Measurements from ENCODE around the gene OR10K1. TPM values are rescaled to one million over a fixed set of nuclear protein-coding genes. Genes with fewer than 3 reads are reported as not detected.

Gene OR10K1
- total RNA-seq, 1 donor from 2014 or later = not detected

GRCh38 chr1:158494796-158495195 is 33.2 kb downstream of the OR10K1 start:
- H3K4me2 ChIP-seq (ENCODE audit: low read length) = no peak overlapping the region
- no peaks in the 10 kb centered on the region for H3K4me1 Mint-ChIP-seq (ENCODE audit: low read depth, unreplicated experiment)
- H3K4me3 ChIP-seq (ENCODE audit: insufficient read depth, low read depth, low read length) = no peak overlapping the region
- no peaks in the 10 kb centered on the region for H3K4me1 ChIP-seq (ENCODE audit: insufficient read depth, low read length)
- H2AFZ ChIP-seq (ENCODE audit: low read depth, low read length) = no peak overlapping the region
- no peaks in the 10 kb centered on the region for H3K36me3 Mint-ChIP-seq (ENCODE audit: low read depth, unreplicated experiment)
- no peaks in the 10 kb centered on the region for H3K27me3 ChIP-seq (ENCODE audit: insufficient read depth, low read length)
- H3K27ac Mint-ChIP-seq (ENCODE audit: unreplicated experiment) = no peak overlapping the region
- H3K27ac ChIP-seq (ENCODE audit: low read depth, low read length) = no peak overlapping the region
- no peaks in the 10 kb centered on the region for H4K20me1 ChIP-seq (ENCODE audit: insufficient read depth, low read length)
- no peaks in the 10 kb centered on the region for H3K79me2 ChIP-seq (ENCODE audit: insufficient read depth, low read length)
- no peak overlapping the region for H3K9ac ChIP-seq (ENCODE audit: low read length)
- H3K9me3 Mint-ChIP-seq (ENCODE audit: unreplicated experiment) = no peaks in the 10 kb centered on the region
- DNase-seq (ENCODE audit: low read depth) = no peak
- FAIRE-seq = no peak
- H3K9me3 ChIP-seq (ENCODE audit: insufficient read depth, low read depth, low read length) = no peaks in the 10 kb centered on the region
- TF ChIP-seq EZH2 (IDR thresholded peaks at IDR 0.05; ENCODE audit: insufficient read depth, low read length) = no peak
- H3K36me3 ChIP-seq (ENCODE audit: insufficient read depth, low read length) = no peaks in the 10 kb centered on the region
- H3K4me3 Mint-ChIP-seq (ENCODE audit: unreplicated experiment) = no peak overlapping the region
- no peaks in the 10 kb centered on the region for H3K27me3 Mint-ChIP-seq (ENCODE audit: low read depth, unreplicated experiment)

GRCh38 chr1:158496374-158496773 is 34.7 kb downstream of the OR10K1 start:
- TF ChIP-seq EZH2 (IDR thresholded peaks at IDR 0.05; ENCODE audit: insufficient read depth, low read length) (no peak), CTCF (IDR thresholded peaks at IDR 0.05; ENCODE audit: insufficient read depth, low read depth, low read length) (no peak)
- Histone ChIP-seq H3K27me3 (ENCODE audit: insufficient read depth, low read length) (no peaks in the 10 kb centered on the region), H2AFZ (ENCODE audit: low read depth, low read length) (no peak overlapping the region), H3K9ac (ENCODE audit: low read length) (no peak overlapping the region), H3K9me3 (ENCODE audit: insufficient read depth, low read depth, low read length) (no peaks in the 10 kb centered on the region), H3K4me1 (ENCODE audit: insufficient read depth, low read length) (no peaks in the 10 kb centered on the region), H4K20me1 (ENCODE audit: insufficient read depth, low read length) (no peaks in the 10 kb centered on the region), H3K79me2 (ENCODE audit: insufficient read depth, low read length) (no peaks in the 10 kb centered on the region), H3K27ac (ENCODE audit: low read depth, low read length) (no peak overlapping the region), H3K4me2 (ENCODE audit: low read length) (no peak overlapping the region), H3K36me3 (ENCODE audit: insufficient read depth, low read length) (no peaks in the 10 kb centered on the region), H3K4me3 (ENCODE audit: insufficient read depth, low read depth, low read length) (no peak overlapping the region)
- Mint-ChIP-seq H3K9me3 (ENCODE audit: unreplicated experiment) (no peaks in the 10 kb centered on the region), H3K27ac (ENCODE audit: unreplicated experiment) (no peak overlapping the region), H3K4me1 (ENCODE audit: low read depth, unreplicated experiment) (no peaks in the 10 kb centered on the region), H3K27me3 (ENCODE audit: low read depth, unreplicated experiment) (no peaks in the 10 kb centered on the region), H3K36me3 (ENCODE audit: low read depth, unreplicated experiment) (no peaks in the 10 kb centered on the region), H3K4me3 (ENCODE audit: unreplicated experiment) (no peak overlapping the region)
- DNase-seq (ENCODE audit: low read depth) (no peak), FAIRE-seq (no peak)

GRCh38 chr1:158506369-158506987 is 44.8 kb downstream of the OR10K1 start:
- no peak overlapping the region for H3K27ac Mint-ChIP-seq (ENCODE audit: unreplicated experiment)
- H3K27ac ChIP-seq (ENCODE audit: low read depth, low read length) = no peak overlapping the region
- no peak overlapping the region for H2AFZ ChIP-seq (ENCODE audit: low read depth, low read length)
- FAIRE-seq = no peak
- H3K4me1 Mint-ChIP-seq (ENCODE audit: low read depth, unreplicated experiment) = peaks cover 6% of the 10 kb centered on the region
- H3K4me2 ChIP-seq (ENCODE audit: low read length) = no peak overlapping the region
- H3K27me3 Mint-ChIP-seq (ENCODE audit: low read depth, unreplicated experiment) = no peaks in the 10 kb centered on the region
- H3K36me3 ChIP-seq (ENCODE audit: insufficient read depth, low read length) = no peaks in the 10 kb centered on the region
- no peaks in the 10 kb centered on the region for H3K36me3 Mint-ChIP-seq (ENCODE audit: low read depth, unreplicated experiment)
- H3K27me3 ChIP-seq (ENCODE audit: insufficient read depth, low read length) = no peaks in the 10 kb centered on the region
- H3K4me3 ChIP-seq (ENCODE audit: insufficient read depth, low read depth, low read length) = no peak overlapping the region
- H3K79me2 ChIP-seq (ENCODE audit: insufficient read depth, low read length) = no peaks in the 10 kb centered on the region
- H3K9me3 Mint-ChIP-seq (ENCODE audit: unreplicated experiment) = no peaks in the 10 kb centered on the region
- no peak for DNase-seq (ENCODE audit: low read depth)
- H3K9me3 ChIP-seq (ENCODE audit: insufficient read depth, low read depth, low read length) = no peaks in the 10 kb centered on the region
- H3K4me3 Mint-ChIP-seq (ENCODE audit: unreplicated experiment) = no peak overlapping the region
- H4K20me1 ChIP-seq (ENCODE audit: insufficient read depth, low read length) = no peaks in the 10 kb centered on the region
- no peaks in the 10 kb centered on the region for H3K4me1 ChIP-seq (ENCODE audit: insufficient read depth, low read length)
- TF ChIP-seq EZH2 (IDR thresholded peaks at IDR 0.05; ENCODE audit: insufficient read depth, low read length) (no peak), CTCF (IDR thresholded peaks at IDR 0.05; ENCODE audit: insufficient read depth, low read depth, low read length) (no peak)
- no peak overlapping the region for H3K9ac ChIP-seq (ENCODE audit: low read length)

Data from astrocyte (in vitro differentiated cells and primary cell).